H1 (cell line): ENCODE data around the gene PHEX. TPM values are rescaled to one million over a fixed set of nuclear protein-coding genes. Genes with fewer than 3 reads are reported as not detected.

Experiments
- BCL11A ChIP-seq, 2 experiments: IDR thresholded peaks; one replicate each; pipeline ENCODE4 v1.6.1; 2011; ENCODE audit warnings: low read depth in 2 of 2, low read length in 2 of 2, mild to moderate bottlenecking in 2 of 2
- CHD7 ChIP-seq: fragments of 300-600 bp; sonication (generic); IDR thresholded peaks from 2 replicates; pipeline ENCODE4 v1.7.1; 2012; ENCODE audit warnings: low read length, moderate library complexity, mild to moderate bottlenecking, inconsistent platforms; ENCODE audit not compliant: insufficient replicate concordance
- E2F6 ChIP-seq: IDR thresholded peaks from 2 replicates; pipeline ENCODE4 v1.6.1; 2012; ENCODE audit warnings: inconsistent platforms
- GTF2F1 ChIP-seq: IDR thresholded peaks from 2 replicates; pipeline ENCODE4 v1.6.1; 2012; ENCODE audit warnings: low read depth, low read length, improper control_type of control experiment, borderline replicate concordance
- HDAC6 ChIP-seq: IDR thresholded peaks from one replicate; pipeline ENCODE4 v1.7.1; 2012; ENCODE audit warnings: low read depth, mild to moderate bottlenecking, inconsistent platforms, low read length, moderate library complexity
- KDM1A ChIP-seq: fragments of 200-600, 300-600 bp; sonication (generic); IDR thresholded peaks from 2 replicates; pipeline ENCODE4 v1.7.1; 2016; ENCODE audit warnings: mild to moderate bottlenecking, low read length, borderline replicate concordance
- KDM5A ChIP-seq: fragments of 200-600 bp; IDR thresholded peaks from 2 replicates; pipeline ENCODE4 v1.7.1; 2012; ENCODE audit warnings: mild to moderate bottlenecking, low read length, inconsistent platforms, mixed read lengths
- NANOG ChIP-seq: IDR thresholded peaks from 2 replicates; pipeline ENCODE4 v1.6.1; 2011; ENCODE audit warnings: low read length, low read depth, mild to moderate bottlenecking, inconsistent platforms; ENCODE audit not compliant: insufficient read depth, poor library complexity, severe bottlenecking
- NRF1 ChIP-seq: IDR thresholded peaks from 2 replicates; pipeline ENCODE4 v1.6.1; 2011; ENCODE audit warnings: mild to moderate bottlenecking, low read depth, low read length, improper control_type of control experiment
- SRF ChIP-seq: IDR thresholded peaks from 2 replicates; pipeline ENCODE4 v1.6.1; 2011; ENCODE audit warnings: mild to moderate bottlenecking, low read depth, low read length, moderate library complexity
- YY1 ChIP-seq: IDR thresholded peaks from 2 replicates; pipeline ENCODE4 v1.6.1; 2011; ENCODE audit warnings: low read depth, mild to moderate bottlenecking, low read length
- polyA plus RNA-seq, 7 experiments: library from polyadenylated mRNA; depleted of rRNA in 3 of 7; stranded (reverse) in 5 of 7; unstranded in 2 of 7; fragments of >200 nt in 5 of 7; fragments of 200-250 nt in 2 of 7; gene quantifications; 1 replicate in 5 of 7; 2 replicates in 1 of 7; 4 replicates in 1 of 7; pipeline versions ENCODE4 v1.2.1 to v1.2.3, GENCODE V29; 2011 to 2013; ENCODE audit warnings: missing spikeins in 2 of 7, mixed read lengths in 2 of 7
- total RNA-seq: library from RNA; stranded (reverse); fragmentation: NEBNext Ultra II Directional; extraction: Animal tissue kit (Norgen Biotek cat#: 25700); gene quantifications from 2 replicates; pipeline ENCODE4 v1.2.1, GENCODE V29; 2021

The PHEX gene
- total and polyA plus RNA-seq, 2 of the 8 experiments (the other 6 are each of a cell fraction or from before 2014, with no cell fraction given): 0.03 to 0.11 TPM

GRCh38 chrX:22056235-22056634 lies 24.1 kb downstream of the PHEX start (continued):
- TF ChIP-seq CHD7: no peak
- no peak for TF ChIP-seq BCL11A (IDR thresholded peaks at IDR 0.05; ENCODE audit: low read depth in 2 of 2, low read length in 2 of 2)
- no peak for TF ChIP-seq E2F6
- no peak for TF ChIP-seq NRF1
- no peak for TF ChIP-seq HDAC6
- no peak for TF ChIP-seq YY1
- TF ChIP-seq NANOG: no peak
- no peak for TF ChIP-seq KDM1A
- no peak for TF ChIP-seq SRF
- no peak for TF ChIP-seq GTF2F1
- no peak for TF ChIP-seq KDM5A
